HL-60 (cell line): ENCODE data around the gene CXCR6.

ENCODE experiments used
- DNase-seq, 2 experiments: peaks; one replicate each; pipeline ENCODE4 v3.0.0-alpha.2; 2010 to 2020; ENCODE audit warnings: low read depth in 1 of 2, low spot score in 1 of 2
- H3K27ac ChIP-seq: fragments of 250-450 bp; sonication (Bioruptor Pico); replicated peaks from 2 replicates; pipeline ENCODE4 v1.5.1; 2020; ENCODE audit warnings: mild to moderate bottlenecking, moderate library complexity
- H3K27me3 ChIP-seq: fragments of 250-450 bp; sonication (Bioruptor Pico); 2 replicates; pipeline ENCODE4 v1.5.1; 2021; ENCODE audit warnings: mild to moderate bottlenecking, moderate library complexity; ENCODE audit not compliant: insufficient read depth, poor library complexity, severe bottlenecking
- H3K4me3 ChIP-seq: replicated peaks from 2 replicates; pipeline ENCODE4 v1.5.1; 2011; ENCODE audit warnings: mild to moderate bottlenecking, control low read depth, low read length; ENCODE audit not compliant: insufficient read depth
- GABPA ChIP-seq: IDR thresholded peaks from 2 replicates; pipeline ENCODE4 v1.6.1; 2012; ENCODE audit warnings: low read depth
- POLR2AphosphoS5 ChIP-seq: IDR thresholded peaks from 2 replicates; pipeline ENCODE4 v1.6.1; 2012; ENCODE audit warnings: low read depth
- SPI1 ChIP-seq: IDR thresholded peaks from 2 replicates; pipeline ENCODE4 v1.6.1; 2012; ENCODE audit warnings: low read depth, mild to moderate bottlenecking, borderline replicate concordance
- TF ChIP-seq, protein P1 (sequence below): IDR thresholded peaks from 2 replicates; pipeline ENCODE4 v1.6.1; 2012; ENCODE audit warnings: low read depth; ENCODE audit not compliant: insufficient replicate concordance
- TF ChIP-seq, protein P2 (sequence below): IDR thresholded peaks from one replicate; pipeline ENCODE4 v1.5.1; 2011; ENCODE audit warnings: low read length, control low read depth, inconsistent platforms; ENCODE audit not compliant: insufficient read depth

The CXCR6 gene

DNA sequence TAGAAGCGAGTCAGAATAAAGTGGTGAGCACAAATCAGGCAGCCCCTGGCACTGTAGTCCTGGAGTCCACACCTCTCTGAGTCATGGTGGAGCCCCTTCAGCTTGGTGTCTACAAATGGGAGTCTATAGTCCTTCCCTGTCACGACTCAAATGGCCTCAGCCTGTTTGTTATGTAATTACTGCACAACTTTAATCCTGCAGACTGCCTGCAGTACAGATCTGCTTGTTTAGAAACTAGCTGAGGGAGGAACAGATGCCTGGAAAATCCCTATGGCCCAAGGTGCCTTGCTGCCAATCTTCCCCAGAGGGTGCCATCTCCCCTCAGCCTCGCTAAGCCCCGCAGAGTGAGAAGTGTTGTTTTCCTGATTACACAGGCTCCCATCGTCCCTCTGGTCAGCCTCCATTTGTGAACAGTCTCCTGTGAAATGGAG lies 3.9 kb upstream of the CXCR6 start:
- no peak for DNase-seq
- H3K4me3 ChIP-seq, result no peak overlapping the region
- no peak for TF ChIP-seq SPI1
- no peak overlapping the region for H3K27ac ChIP-seq
- no peaks in the 10 kb centered on the region for H3K27me3 ChIP-seq

DNA sequence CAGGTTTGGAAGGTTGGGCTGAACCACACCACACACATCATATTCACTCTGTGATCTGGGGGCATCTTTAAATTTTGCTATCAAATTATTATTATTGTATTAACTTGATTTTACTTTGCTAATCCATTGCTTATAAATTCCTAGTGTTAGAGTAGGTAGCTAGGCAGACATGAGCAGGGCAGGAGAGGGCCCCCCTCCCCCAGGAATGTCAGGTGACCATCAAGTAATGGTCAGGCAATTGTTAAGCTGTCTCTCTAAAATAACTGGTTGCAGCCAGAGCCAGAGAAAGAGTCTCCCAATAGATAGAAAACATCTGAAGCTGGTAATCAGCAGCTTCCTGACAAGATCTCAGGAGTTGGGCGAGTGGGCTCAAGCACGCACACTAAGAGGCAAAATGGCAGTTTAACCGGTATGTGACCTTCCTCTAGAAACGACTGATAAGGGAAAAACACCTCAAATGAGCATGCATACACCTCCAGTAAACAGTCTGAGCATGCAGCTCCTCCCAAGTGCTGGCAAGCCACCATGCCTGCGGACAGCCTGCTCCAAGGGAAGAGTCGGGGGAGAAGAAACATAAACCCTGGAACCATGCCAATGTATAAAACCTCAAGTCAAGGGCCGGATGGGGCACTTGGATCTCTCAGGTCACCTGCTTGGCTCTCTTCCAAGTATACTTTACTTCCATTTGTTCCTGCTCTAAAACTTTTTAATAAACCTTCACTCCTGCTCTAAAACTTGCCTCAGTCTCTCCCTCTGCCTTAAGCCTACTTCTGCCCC lies 3.1 kb upstream of the CXCR6 start:
- TF ChIP-seq, protein P1, sequence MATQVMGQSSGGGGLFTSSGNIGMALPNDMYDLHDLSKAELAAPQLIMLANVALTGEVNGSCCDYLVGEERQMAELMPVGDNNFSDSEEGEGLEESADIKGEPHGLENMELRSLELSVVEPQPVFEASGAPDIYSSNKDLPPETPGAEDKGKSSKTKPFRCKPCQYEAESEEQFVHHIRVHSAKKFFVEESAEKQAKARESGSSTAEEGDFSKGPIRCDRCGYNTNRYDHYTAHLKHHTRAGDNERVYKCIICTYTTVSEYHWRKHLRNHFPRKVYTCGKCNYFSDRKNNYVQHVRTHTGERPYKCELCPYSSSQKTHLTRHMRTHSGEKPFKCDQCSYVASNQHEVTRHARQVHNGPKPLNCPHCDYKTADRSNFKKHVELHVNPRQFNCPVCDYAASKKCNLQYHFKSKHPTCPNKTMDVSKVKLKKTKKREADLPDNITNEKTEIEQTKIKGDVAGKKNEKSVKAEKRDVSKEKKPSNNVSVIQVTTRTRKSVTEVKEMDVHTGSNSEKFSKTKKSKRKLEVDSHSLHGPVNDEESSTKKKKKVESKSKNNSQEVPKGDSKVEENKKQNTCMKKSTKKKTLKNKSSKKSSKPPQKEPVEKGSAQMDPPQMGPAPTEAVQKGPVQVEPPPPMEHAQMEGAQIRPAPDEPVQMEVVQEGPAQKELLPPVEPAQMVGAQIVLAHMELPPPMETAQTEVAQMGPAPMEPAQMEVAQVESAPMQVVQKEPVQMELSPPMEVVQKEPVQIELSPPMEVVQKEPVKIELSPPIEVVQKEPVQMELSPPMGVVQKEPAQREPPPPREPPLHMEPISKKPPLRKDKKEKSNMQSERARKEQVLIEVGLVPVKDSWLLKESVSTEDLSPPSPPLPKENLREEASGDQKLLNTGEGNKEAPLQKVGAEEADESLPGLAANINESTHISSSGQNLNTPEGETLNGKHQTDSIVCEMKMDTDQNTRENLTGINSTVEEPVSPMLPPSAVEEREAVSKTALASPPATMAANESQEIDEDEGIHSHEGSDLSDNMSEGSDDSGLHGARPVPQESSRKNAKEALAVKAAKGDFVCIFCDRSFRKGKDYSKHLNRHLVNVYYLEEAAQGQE, result no peak
- no peak for TF ChIP-seq POLR2AphosphoS5
- TF ChIP-seq, protein P2, sequence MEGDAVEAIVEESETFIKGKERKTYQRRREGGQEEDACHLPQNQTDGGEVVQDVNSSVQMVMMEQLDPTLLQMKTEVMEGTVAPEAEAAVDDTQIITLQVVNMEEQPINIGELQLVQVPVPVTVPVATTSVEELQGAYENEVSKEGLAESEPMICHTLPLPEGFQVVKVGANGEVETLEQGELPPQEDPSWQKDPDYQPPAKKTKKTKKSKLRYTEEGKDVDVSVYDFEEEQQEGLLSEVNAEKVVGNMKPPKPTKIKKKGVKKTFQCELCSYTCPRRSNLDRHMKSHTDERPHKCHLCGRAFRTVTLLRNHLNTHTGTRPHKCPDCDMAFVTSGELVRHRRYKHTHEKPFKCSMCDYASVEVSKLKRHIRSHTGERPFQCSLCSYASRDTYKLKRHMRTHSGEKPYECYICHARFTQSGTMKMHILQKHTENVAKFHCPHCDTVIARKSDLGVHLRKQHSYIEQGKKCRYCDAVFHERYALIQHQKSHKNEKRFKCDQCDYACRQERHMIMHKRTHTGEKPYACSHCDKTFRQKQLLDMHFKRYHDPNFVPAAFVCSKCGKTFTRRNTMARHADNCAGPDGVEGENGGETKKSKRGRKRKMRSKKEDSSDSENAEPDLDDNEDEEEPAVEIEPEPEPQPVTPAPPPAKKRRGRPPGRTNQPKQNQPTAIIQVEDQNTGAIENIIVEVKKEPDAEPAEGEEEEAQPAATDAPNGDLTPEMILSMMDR, result no peak
- TF ChIP-seq GABPA, result no peak
- TF ChIP-seq SPI1, result no peak
- Histone ChIP-seq H3K27ac (no peak overlapping the region), H3K27me3 (no peaks in the 10 kb centered on the region), H3K4me3 (no peak overlapping the region)
- no peak for DNase-seq

DNA sequence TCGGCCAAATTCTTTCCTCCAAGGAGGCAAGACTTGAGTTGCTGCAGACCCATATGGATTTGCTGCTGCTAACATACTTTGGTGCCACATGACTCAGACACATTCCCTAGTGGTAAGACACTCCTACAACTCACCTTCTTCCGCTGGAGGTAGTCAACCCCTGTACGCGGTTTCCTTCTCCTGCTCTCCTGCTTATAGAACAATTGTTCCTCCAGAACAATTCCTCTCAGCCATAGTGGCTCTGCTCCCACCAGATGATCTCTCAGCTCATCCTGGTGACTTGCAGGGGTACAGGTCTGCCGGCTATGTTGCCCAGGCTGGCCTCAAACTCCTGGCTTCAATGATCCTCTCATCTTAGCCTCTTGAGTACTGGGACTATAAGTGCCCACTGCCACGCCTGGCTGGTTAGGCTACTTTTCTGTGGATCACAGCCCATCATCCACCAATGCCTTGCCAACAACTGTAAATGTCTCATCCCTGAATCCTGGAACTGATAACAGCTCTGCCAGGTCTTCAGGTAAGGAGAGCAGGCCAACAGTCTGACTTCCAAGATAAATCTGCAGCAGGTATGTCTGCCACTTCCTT lies 2.4 kb upstream of the CXCR6 start:
- Histone ChIP-seq H3K27ac (no peak overlapping the region), H3K27me3 (no peaks in the 10 kb centered on the region), H3K4me3 (no peak overlapping the region)
- TF ChIP-seq, protein P1, result no peak
- no peak for TF ChIP-seq GABPA
- TF ChIP-seq, protein P2, result no peak
- no peak for TF ChIP-seq POLR2AphosphoS5
- no peak for TF ChIP-seq SPI1
- DNase-seq, result no peak

DNA sequence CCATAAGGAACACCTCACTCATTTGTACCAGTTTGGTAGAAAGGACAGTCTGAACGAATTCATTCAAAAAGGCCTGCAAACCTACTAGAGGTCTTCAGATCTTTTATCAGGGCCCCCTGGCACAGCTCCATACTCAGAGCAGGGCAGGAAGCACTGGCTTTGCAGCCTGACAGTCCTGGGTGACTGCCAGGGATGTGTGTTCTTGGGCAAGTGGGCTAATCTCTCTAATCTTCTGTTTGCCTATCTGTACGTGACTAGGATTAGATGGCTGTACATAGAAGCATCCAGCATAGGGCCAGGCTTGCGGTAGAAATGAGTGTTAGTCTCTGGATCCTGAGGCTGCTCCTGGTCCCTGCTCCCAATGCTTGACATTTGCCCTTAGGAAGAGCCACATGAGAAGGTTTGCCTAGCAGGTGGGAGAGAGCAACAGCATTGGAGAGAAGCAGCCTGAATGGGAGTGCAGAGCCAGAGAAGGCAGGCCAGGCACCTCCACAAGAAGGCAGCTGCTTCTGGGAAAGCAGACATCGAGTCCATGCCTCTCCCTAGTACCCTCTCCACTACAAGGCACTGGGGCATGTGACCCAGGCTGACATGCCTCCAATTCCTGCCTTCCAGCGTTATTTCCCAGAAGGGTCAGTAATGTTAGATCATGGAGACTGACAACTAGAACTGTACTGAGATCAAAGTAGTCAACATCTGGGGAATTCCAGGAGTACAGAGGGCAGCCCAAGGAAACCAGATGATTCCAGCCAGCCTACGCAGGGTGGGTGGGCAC lies 1.0 kb upstream of the CXCR6 start:
- no peak for DNase-seq
- no peak overlapping the region for H3K4me3 ChIP-seq
- no peaks in the 10 kb centered on the region for H3K27me3 ChIP-seq
- no peak overlapping the region for H3K27ac ChIP-seq
- TF ChIP-seq GABPA, result no peak
- TF ChIP-seq, protein P1, result no peak
- TF ChIP-seq POLR2AphosphoS5, result no peak
- TF ChIP-seq, protein P2, result no peak
- TF ChIP-seq SPI1, result no peak
